Body of pancreas (tissue), 4 donors: ENCODE results near the gene LMOD1.

ENCODE experiments used
- CTCF ChIP-seq, 7 experiments: fragments of 450-650 bp in 4 of 7; fragments of 200-600 bp in 3 of 7; sonication (generic) in 3 of 7; IDR thresholded peaks; one replicate each; pipeline ENCODE4 v1.5.1; 2016 to 2019; ENCODE audit warnings: antibody characterized with exemption in 7 of 7
- POLR2A ChIP-seq, 3 donors: fragments of 450-650 bp; IDR thresholded peaks; one replicate each; pipeline ENCODE4 v1.6.1; 2016; ENCODE audit warnings: antibody characterized with exemption in 3 of 3, mild to moderate bottlenecking in 2 of 3

- TF ChIP-seq CTCF (IDR thresholded peaks at IDR 0.05) (no peak), POLR2A (IDR thresholded peaks at IDR 0.05) (no peak)
Measured at GRCh38 chr1:201880928-201881571, 65.3 kb downstream of the LMOD1 start.
